ENCODE data around the gene NUP188. TPM values are rescaled to one million over a fixed set of nuclear protein-coding genes. Genes with fewer than 3 reads are reported as not detected.
"Not testable (repeated sequence)": the region's sequence is repeated elsewhere in the genome, so short reads cannot be mapped to it uniquely, and the experiment has no call there.

The NUP188 gene
- total RNA-seq, 3 donors from 2014 or later: 32.3 to 49.5 (median 36.0) TPM

GRCh38 chr9:128947277-128947526 lies 297 bp upstream of the NUP188 start:
- Histone ChIP-seq H3K9me3 (no peaks in the 10 kb centered on the region), H3K27me3 (no peaks in the 10 kb centered on the region), H3K4me1 (no peaks in the 10 kb centered on the region), H3K36me3 (no peaks in the 10 kb centered on the region), H3K27ac (peak overlapping the region; percentile 92 to 94), H3K4me3 (peak overlapping the region; percentile 89 to 96 (median 94))
- DNase-seq (ENCODE audit: low spot score in 2 of 2): no peak
- TF ChIP-seq CTCF (IDR thresholded peaks at IDR 0.05): no peak
- TF ChIP-seq POLR2A (IDR thresholded peaks at IDR 0.05): no peak
- no peak for TF ChIP-seq POLR2AphosphoS5 (IDR thresholded peaks at IDR 0.05)
- intact Hi-C loops (cut with DNase I; ENCODE audit: low total_unique reads): loop anchor here (5.0 kb wide), 1 partner anchor 1135 kb away; no protein-coding TSS in a partner anchor

- H3K4me3 ChIP-seq; H3K36me3 ChIP-seq; H3K27ac ChIP-seq; H3K4me1 ChIP-seq; DNase-seq (ENCODE audit: low spot score in 2 of 2); H3K27me3 ChIP-seq; H3K9me3 ChIP-seq; intact Hi-C loops (cut with DNase I; ENCODE audit: low total_unique reads): not testable (repeated sequence)
Observed at GRCh38 chr9:128961403-128961802, 13.9 kb downstream of the NUP188 start.

GRCh38 chr9:128969491-128969890 lies 22.0 kb downstream of the NUP188 start:
- intact Hi-C loops (cut with DNase I; ENCODE audit: low total_unique reads): no loop called here
- no peak for TF ChIP-seq POLR2AphosphoS5 (IDR thresholded peaks at IDR 0.05)
- no peak for TF ChIP-seq CTCF (IDR thresholded peaks at IDR 0.05)
- no peak for TF ChIP-seq POLR2A (IDR thresholded peaks at IDR 0.05)
- no peaks in the 10 kb centered on the region for H3K36me3 ChIP-seq
- no peaks in the 10 kb centered on the region for H3K4me1 ChIP-seq
- H3K27me3 ChIP-seq: no peaks in the 10 kb centered on the region
- no peak for DNase-seq (ENCODE audit: low spot score in 2 of 2)
- no peaks in the 10 kb centered on the region for H3K9me3 ChIP-seq
- H3K27ac ChIP-seq: no peak overlapping the region
- no peak overlapping the region for H3K4me3 ChIP-seq

- no peaks in the 10 kb centered on the region for H3K36me3 ChIP-seq
- no peak for DNase-seq (ENCODE audit: low spot score in 2 of 2)
- intact Hi-C loops (cut with DNase I; ENCODE audit: low total_unique reads): loop anchor here (10.0 kb wide), 1 partner anchor 1528 kb away; no protein-coding TSS in a partner anchor
Observed at GRCh38 chr9:128972956-128973355, 25.5 kb downstream of the NUP188 start.

GRCh38 chr9:128979111-128979510 lies 31.6 kb downstream of the NUP188 start:
- TF ChIP-seq POLR2A (IDR thresholded peaks at IDR 0.05) (no peak), CTCF (IDR thresholded peaks at IDR 0.05) (no peak), POLR2AphosphoS5 (IDR thresholded peaks at IDR 0.05) (no peak)
- Histone ChIP-seq H3K36me3 (peaks cover 3% of the 10 kb centered on the region), H3K27ac (no peak overlapping the region), H3K4me3 (no peak overlapping the region), H3K9me3 (no peaks in the 10 kb centered on the region), H3K27me3 (no peaks in the 10 kb centered on the region), H3K4me1 (no peaks in the 10 kb centered on the region)
- no peak for DNase-seq (ENCODE audit: low spot score in 2 of 2)
- intact Hi-C loops (cut with DNase I; ENCODE audit: low total_unique reads): loop anchor here (10.0 kb wide), 1 partner anchor 1534 kb away; no protein-coding TSS in a partner anchor

More at GRCh38 chr9:128972956-128973355, 25.5 kb downstream of the NUP188 start:
- no peaks in the 10 kb centered on the region for H3K9me3 ChIP-seq
- no peaks in the 10 kb centered on the region for H3K4me1 ChIP-seq
- H3K4me3 ChIP-seq: no peak overlapping the region
- H3K27me3 ChIP-seq: no peaks in the 10 kb centered on the region
- TF ChIP-seq POLR2AphosphoS5 (IDR thresholded peaks at IDR 0.05): no peak
- no peak for TF ChIP-seq CTCF (IDR thresholded peaks at IDR 0.05)
- TF ChIP-seq POLR2A (IDR thresholded peaks at IDR 0.05): no peak
- no peak overlapping the region for H3K27ac ChIP-seq

- TF ChIP-seq CTCF (IDR thresholded peaks at IDR 0.05) (no peak), POLR2A (IDR thresholded peaks at IDR 0.05) (no peak), POLR2AphosphoS5 (IDR thresholded peaks at IDR 0.05) (no peak)
- Histone ChIP-seq H3K27ac (no peak overlapping the region), H3K36me3 (peaks cover 7% of the 10 kb centered on the region), H3K27me3 (no peaks in the 10 kb centered on the region), H3K4me3 (no peak overlapping the region), H3K9me3 (no peaks in the 10 kb centered on the region), H3K4me1 (no peaks in the 10 kb centered on the region)
- intact Hi-C loops (cut with DNase I; ENCODE audit: low total_unique reads): no loop called here
- no peak for DNase-seq (ENCODE audit: low spot score in 2 of 2)
Observed at GRCh38 chr9:128983536-128983935, 36.0 kb downstream of the NUP188 start.
